BLaER1 treated with 17β-estradiol and CSF1 and Interleukin-3, amounts not matched to agents 10 nM and 100 nM (cell line): ENCODE results near the gene TCF4.

Experiments used
- H3K27ac ChIP-seq, 11 experiments: shearing (Covaris generic); formaldehyde crosslinking; 2 replicates each; pipeline ENCODE4 v1.8.1; 2022
- H3K27me3 ChIP-seq, 11 experiments: shearing (Covaris generic); formaldehyde crosslinking; 2 replicates each; pipeline ENCODE4 v1.8.1; 2022
- H3K36me3 ChIP-seq, 11 experiments: shearing (Covaris generic); formaldehyde crosslinking; 2 replicates each; pipeline ENCODE4 v1.8.1; 2022
- H3K4me1 ChIP-seq, 10 experiments: shearing (Covaris generic); formaldehyde crosslinking; 2 replicates each; pipeline ENCODE4 v1.8.1; 2022
- H3K4me2 ChIP-seq, 11 experiments: shearing (Covaris generic); formaldehyde crosslinking; 2 replicates each; pipeline ENCODE4 v1.8.1; 2022
- H3K4me3 ChIP-seq, 10 experiments: shearing (Covaris generic); formaldehyde crosslinking; 2 replicates each; pipeline ENCODE4 v1.8.1; 2022
- H3K9ac ChIP-seq, 11 experiments: shearing (Covaris generic); formaldehyde crosslinking; 2 replicates each; pipeline ENCODE4 v1.8.1; 2022
- H3K9me3 ChIP-seq, 11 experiments: shearing (Covaris generic); formaldehyde crosslinking; replicated peaks in 1 of 11; 2 replicates each; pipeline ENCODE4 v1.8.1; 2022
- H4K20me1 ChIP-seq, 11 experiments: shearing (Covaris generic); formaldehyde crosslinking; 2 replicates each; pipeline ENCODE4 v1.8.1; 2022
- Cebpa-rat ChIP-seq, 11 experiments: shearing (Covaris generic); IDR thresholded peaks; 2 replicates each; pipeline ENCODE4 v1.8.1; 2022

The TCF4 gene

GRCh38 chr18:55491616-55492015 lies 96.4 kb downstream of the TCF4 start:
- peaks cover 0 to 21% (median 7%) of the 10 kb centered on the region in 11 experiments; a peak in 9 of 22 replicates for H3K36me3 ChIP-seq
- H3K9ac ChIP-seq: no peak overlapping the region; a peak in 1 of 22 replicates
- no peak overlapping the region; a peak in 1 of 22 replicates for H3K27ac ChIP-seq
- TF ChIP-seq Cebpa-rat (IDR thresholded peaks at IDR 0.05): no peak
- peaks cover 51 to 91% (median 77%) of the 10 kb centered on the region in 10 experiments for H3K4me1 ChIP-seq
- H4K20me1 ChIP-seq: peaks cover 0 to 99% (median 49%) of the 10 kb centered on the region in 11 experiments; a peak in 10 of 22 replicates
- H3K9me3 ChIP-seq: no peaks in the 10 kb centered on the region
- no peak overlapping the region for H3K4me3 ChIP-seq
- peak overlapping the region; percentile 6 to 80 (median 54); a peak in 19 of 22 replicates for H3K4me2 ChIP-seq
- H3K27me3 ChIP-seq: no peaks in the 10 kb centered on the region

- H3K27ac ChIP-seq: peak overlapping the region in 9 of 11 experiments; percentile 0 to 62 (median 59); a peak in 17 of 22 replicates
- H4K20me1 ChIP-seq: peaks cover 0 to 100% (median 54%) of the 10 kb centered on the region in 11 experiments; a peak in 10 of 22 replicates
- H3K9me3 ChIP-seq: no peaks in the 10 kb centered on the region
- H3K36me3 ChIP-seq: peaks cover 0 to 34% (median 12%) of the 10 kb centered on the region in 11 experiments; a peak in 11 of 22 replicates
- peak overlapping the region; percentile 54 to 81 (median 73) for H3K4me2 ChIP-seq
- no peaks in the 10 kb centered on the region for H3K27me3 ChIP-seq
- H3K4me1 ChIP-seq: peaks cover 44 to 86% (median 63%) of the 10 kb centered on the region in 10 experiments
- H3K9ac ChIP-seq: peak overlapping the region; percentile 6 to 59 (median 22); a peak in 12 of 22 replicates
- H3K4me3 ChIP-seq: no peak overlapping the region; a peak in 1 of 20 replicates
- no peak for TF ChIP-seq Cebpa-rat (IDR thresholded peaks at IDR 0.05)
Observed at GRCh38 chr18:55489034-55489986, 98.7 kb downstream of the TCF4 start.

GRCh38 chr18:55488473-55488872 lies 99.5 kb downstream of the TCF4 start:
- Histone ChIP-seq H3K36me3 (peaks cover 1 to 42% (median 15%) of the 10 kb centered on the region in 11 experiments; a peak in 14 of 22 replicates), H3K9me3 (no peaks in the 10 kb centered on the region), H3K27ac (peak overlapping the region in 9 of 11 experiments; percentile 0 to 62 (median 59); a peak in 14 of 22 replicates), H3K4me1 (peaks cover 41 to 77% (median 58%) of the 10 kb centered on the region in 10 experiments), H3K4me2 (peak overlapping the region; percentile 54 to 81 (median 73)), H4K20me1 (peaks cover 0 to 100% (median 59%) of the 10 kb centered on the region in 11 experiments; a peak in 10 of 22 replicates), H3K27me3 (no peaks in the 10 kb centered on the region), H3K4me3 (no peak overlapping the region), H3K9ac (peak overlapping the region in 5 of 11 experiments; percentile 16 to 59 (median 22); a peak in 4 of 22 replicates)
- no peak for TF ChIP-seq Cebpa-rat (IDR thresholded peaks at IDR 0.05)

- Histone ChIP-seq H3K4me3 (no peak overlapping the region), H3K36me3 (peaks cover 6 to 47% (median 20%) of the 10 kb centered on the region in 11 experiments; a peak in 18 of 22 replicates), H3K27ac (peak overlapping the region in 6 of 11 experiments; percentile 0 to 62 (median 59); a peak in 6 of 22 replicates), H3K4me1 (peaks cover 40 to 75% (median 55%) of the 10 kb centered on the region in 10 experiments), H3K27me3 (no peaks in the 10 kb centered on the region), H3K9ac (no peak overlapping the region), H3K4me2 (peak overlapping the region in 6 of 11 experiments; percentile 54 to 81 (median 73); a peak in 7 of 22 replicates), H3K9me3 (no peaks in the 10 kb centered on the region), H4K20me1 (peaks cover 0 to 100% (median 63%) of the 10 kb centered on the region in 11 experiments; a peak in 10 of 22 replicates)
- TF ChIP-seq Cebpa-rat (IDR thresholded peaks at IDR 0.05): no peak
Observed at GRCh38 chr18:55487997-55488396, 100.0 kb downstream of the TCF4 start.

- no peak for TF ChIP-seq Cebpa-rat (IDR thresholded peaks at IDR 0.05)
- peaks cover 31 to 64% (median 44%) of the 10 kb centered on the region in 10 experiments for H3K4me1 ChIP-seq
- no peak overlapping the region for H3K9ac ChIP-seq
- no peak overlapping the region for H3K4me3 ChIP-seq
- no peaks in the 10 kb centered on the region for H3K27me3 ChIP-seq
- no peaks in the 10 kb centered on the region for H3K9me3 ChIP-seq
- H4K20me1 ChIP-seq: peaks cover 0 to 100% (median 58%) of the 10 kb centered on the region in 11 experiments; a peak in 10 of 22 replicates
- no peak overlapping the region for H3K4me2 ChIP-seq
- peaks cover 14 to 58% (median 30%) of the 10 kb centered on the region in 11 experiments; a peak in 20 of 22 replicates for H3K36me3 ChIP-seq
- no peak overlapping the region for H3K27ac ChIP-seq
Observed at GRCh38 chr18:55486936-55487335, 101.1 kb downstream of the TCF4 start.

GRCh38 chr18:55485666-55486065 lies 102.3 kb downstream of the TCF4 start:
- Histone ChIP-seq H3K27ac (no peak overlapping the region), H4K20me1 (peaks cover 0 to 99% (median 49%) of the 10 kb centered on the region in 11 experiments; a peak in 9 of 22 replicates), H3K4me2 (peak overlapping the region in 1 of 11 experiments; percentile 0; a peak in 1 of 22 replicates), H3K9me3 (no peaks in the 10 kb centered on the region), H3K9ac (no peak overlapping the region), H3K27me3 (no peaks in the 10 kb centered on the region), H3K4me3 (no peak overlapping the region), H3K4me1 (peaks cover 19 to 51% (median 31%) of the 10 kb centered on the region in 10 experiments), H3K36me3 (peaks cover 14 to 68% (median 40%) of the 10 kb centered on the region in 11 experiments; a peak in 20 of 22 replicates)
- TF ChIP-seq Cebpa-rat (IDR thresholded peaks at IDR 0.05): no peak

GRCh38 chr18:55484773-55485172 lies 103.2 kb downstream of the TCF4 start:
- Histone ChIP-seq H4K20me1 (peaks cover 0 to 99% (median 53%) of the 10 kb centered on the region in 11 experiments; a peak in 9 of 22 replicates), H3K4me2 (peak overlapping the region in 1 of 11 experiments; percentile 39; a peak in 2 of 22 replicates), H3K4me1 (peaks cover 14 to 44% (median 24%) of the 10 kb centered on the region in 10 experiments), H3K27ac (no peak overlapping the region), H3K9me3 (no peaks in the 10 kb centered on the region), H3K36me3 (peaks cover 14 to 77% (median 45%) of the 10 kb centered on the region in 11 experiments; a peak in 20 of 22 replicates), H3K27me3 (no peaks in the 10 kb centered on the region), H3K9ac (no peak overlapping the region), H3K4me3 (no peak overlapping the region)
- no peak for TF ChIP-seq Cebpa-rat (IDR thresholded peaks at IDR 0.05)

- H3K4me3 ChIP-seq: no peak overlapping the region
- H3K27me3 ChIP-seq: no peaks in the 10 kb centered on the region
- peaks cover 14 to 80% (median 45%) of the 10 kb centered on the region in 11 experiments; a peak in 20 of 22 replicates for H3K36me3 ChIP-seq
- TF ChIP-seq Cebpa-rat (IDR thresholded peaks at IDR 0.05): no peak
- H3K9ac ChIP-seq: no peak overlapping the region
- peaks cover 0 to 99% (median 42%) of the 10 kb centered on the region in 11 experiments; a peak in 9 of 22 replicates for H4K20me1 ChIP-seq
- no peak overlapping the region for H3K27ac ChIP-seq
- no peaks in the 10 kb centered on the region for H3K9me3 ChIP-seq
- peaks cover 8 to 44% (median 22%) of the 10 kb centered on the region in 10 experiments for H3K4me1 ChIP-seq
- no peak overlapping the region for H3K4me2 ChIP-seq
Observed at GRCh38 chr18:55483266-55483871, 104.6 kb downstream of the TCF4 start.
